Neural crest cell (in vitro differentiated cells): ENCODE results near the gene IQCE. TPM values are rescaled to one million over a fixed set of nuclear protein-coding genes. Genes with fewer than 3 reads are reported as not detected.

Source experiments
- DNase-seq: peaks from one replicate; pipeline ENCODE4 v3.0.0; 2021; ENCODE audit warnings: low read depth, mixed read lengths, low spot score
- H3K27ac Mint-ChIP-seq: one replicate; pipeline ENCODE4 v1.8.0; 2021; ENCODE audit warnings: mild to moderate bottlenecking, mixed read lengths; ENCODE audit not compliant: unreplicated experiment
- H3K27me3 Mint-ChIP-seq: 2 replicates; pipeline ENCODE4 v1.8.0; 2021; ENCODE audit warnings: low read depth, mild to moderate bottlenecking, mixed read lengths
- H3K36me3 Mint-ChIP-seq: 2 replicates; pipeline ENCODE4 v1.8.0; 2021; ENCODE audit warnings: low read depth, mild to moderate bottlenecking, mixed read lengths
- H3K4me1 Mint-ChIP-seq: 2 replicates; pipeline ENCODE4 v1.8.0; 2021; ENCODE audit warnings: mixed read lengths
- H3K4me3 Mint-ChIP-seq: one replicate; pipeline ENCODE4 v1.8.0; 2021; ENCODE audit warnings: mild to moderate bottlenecking, mixed read lengths
- H3K9me3 Mint-ChIP-seq: 2 replicates; pipeline ENCODE4 v1.8.0; 2021; ENCODE audit warnings: mixed read lengths
- CTCF ChIP-seq: fragments of 200-600 bp; sonication (generic); conservative IDR thresholded peaks from 2 replicates; pipeline ENCODE4 v1.5.0; 2021; ENCODE audit warnings: antibody characterized with exemption, mild to moderate bottlenecking
- total RNA-seq: library from RNA; stranded (reverse); gene quantifications from 2 replicates; pipeline ENCODE4 v1.2.1, GENCODE V29; 2021

IQCE gene
- total RNA-seq, 1 donor from 2014 or later: 22.4 TPM

GRCh38 chr7:2542011-2542915 is 16.5 kb upstream of the IQCE start:
- Mint-ChIP-seq H3K4me1 (no peaks in the 10 kb centered on the region), H3K9me3 (no peaks in the 10 kb centered on the region), H3K27me3 (no peaks in the 10 kb centered on the region), H3K4me3 (no peak overlapping the region), H3K27ac (no peak overlapping the region), H3K36me3 (no peaks in the 10 kb centered on the region)
- no peak for TF ChIP-seq CTCF
- DNase-seq: no peak

- no peak overlapping the region for H3K4me3 Mint-ChIP-seq
- H3K36me3 Mint-ChIP-seq: peaks cover 2% of the 10 kb centered on the region
- H3K27me3 Mint-ChIP-seq: no peaks in the 10 kb centered on the region
- no peaks in the 10 kb centered on the region for H3K9me3 Mint-ChIP-seq
- no peak for TF ChIP-seq CTCF
- no peaks in the 10 kb centered on the region for H3K4me1 Mint-ChIP-seq
- DNase-seq: no peak
- peak overlapping the region; percentile 50 for H3K27ac Mint-ChIP-seq
These were observed 15.6 kb upstream of the IQCE start for GRCh38 chr7:2542916-2543871.

GRCh38 chr7:2544541-2545188 is 14.1 kb upstream of the IQCE start:
- DNase-seq: no peak
- H3K27me3 Mint-ChIP-seq: no peaks in the 10 kb centered on the region
- no peak overlapping the region for H3K27ac Mint-ChIP-seq
- H3K4me1 Mint-ChIP-seq: no peaks in the 10 kb centered on the region
- no peak for TF ChIP-seq CTCF
- no peaks in the 10 kb centered on the region for H3K9me3 Mint-ChIP-seq
- H3K4me3 Mint-ChIP-seq: no peak overlapping the region
- peaks cover 2% of the 10 kb centered on the region for H3K36me3 Mint-ChIP-seq

- DNase-seq: no peak
- H3K36me3 Mint-ChIP-seq: peaks cover 2% of the 10 kb centered on the region
- H3K27ac Mint-ChIP-seq: no peak overlapping the region
These were observed 12.9 kb upstream of the IQCE start for GRCh38 chr7:2545746-2546425.

More at GRCh38 chr7:2545746-2546425, 12.9 kb upstream of the IQCE start:
- no peaks in the 10 kb centered on the region for H3K27me3 Mint-ChIP-seq
- no peak overlapping the region for H3K4me3 Mint-ChIP-seq
- H3K4me1 Mint-ChIP-seq: no peaks in the 10 kb centered on the region
- no peaks in the 10 kb centered on the region for H3K9me3 Mint-ChIP-seq
- no peak for TF ChIP-seq CTCF
